ENCODE results near the gene APEH. TPM values are rescaled to one million over a fixed set of nuclear protein-coding genes. Genes with fewer than 3 reads are reported as not detected.
"Not testable (repeated sequence)": the region's sequence is repeated elsewhere in the genome, so short reads cannot be mapped to it uniquely, and the experiment has no call there.

Gene APEH
- total RNA-seq, 1 donor from 2014 or later, result 141 TPM

GRCh38 chr3:49686769-49687423 is 12.7 kb downstream of the APEH start:
- not testable (repeated sequence) for H3K27me3 ChIP-seq (ENCODE audit: control insufficient read depth, insufficient read depth, low read length); DNase-seq (ENCODE audit: low read depth); H3K36me3 ChIP-seq (ENCODE audit: control insufficient read depth, insufficient read depth, low read length)
- H3K4me3 ChIP-seq (ENCODE audit: low read depth, low read length), result peak overlapping the region; percentile 35

- not testable (repeated sequence) for H3K36me3 ChIP-seq (ENCODE audit: control insufficient read depth, insufficient read depth, low read length); H3K27me3 ChIP-seq (ENCODE audit: control insufficient read depth, insufficient read depth, low read length); DNase-seq (ENCODE audit: low read depth); H3K4me3 ChIP-seq (ENCODE audit: low read depth, low read length)
These were observed 13.3 kb downstream of the APEH start for GRCh38 chr3:49687424-49687795.

- not testable (repeated sequence) for H3K27me3 ChIP-seq (ENCODE audit: control insufficient read depth, insufficient read depth, low read length); DNase-seq (ENCODE audit: low read depth); H3K36me3 ChIP-seq (ENCODE audit: control insufficient read depth, insufficient read depth, low read length)
- peak overlapping the region; percentile 88 for H3K4me3 ChIP-seq (ENCODE audit: low read depth, low read length)
These were observed 14.3 kb downstream of the APEH start for GRCh38 chr3:49688338-49689045.

GRCh38 chr3:49689046-49689907 is 15.1 kb downstream of the APEH start, which contains the start of the genes MST1 and RNF123:
Gene MST1, minus strand, starts transcription at chr3:49689474. Its CDS starts 783 bp downstream, at chr3:49688691.
Gene RNF123, plus strand, starts transcription at chr3:49689557. Its CDS starts 1,609 bp downstream, at chr3:49691166.
- peak within 1 kb of the TSS; percentile 88 for H3K4me3 ChIP-seq (ENCODE audit: low read depth, low read length)
- peak; percentile 45 for TF ChIP-seq CTCF (IDR thresholded peaks at IDR 0.05; ENCODE audit: insufficient read depth, low read length, poor library complexity, severe bottlenecking)
- peak; percentile 45 for DNase-seq (ENCODE audit: low read depth)
- H3K27me3 ChIP-seq (ENCODE audit: control insufficient read depth, insufficient read depth, low read length), result peaks cover 2% of the 10 kb centered on the region
- peaks cover under 1% of the 10 kb centered on the region for H3K36me3 ChIP-seq (ENCODE audit: control insufficient read depth, insufficient read depth, low read length)

- not testable (repeated sequence) for H3K36me3 ChIP-seq (ENCODE audit: control insufficient read depth, insufficient read depth, low read length); DNase-seq (ENCODE audit: low read depth); H3K27me3 ChIP-seq (ENCODE audit: control insufficient read depth, insufficient read depth, low read length)
- H3K4me3 ChIP-seq (ENCODE audit: low read depth, low read length), result peak overlapping the region; percentile 88
These were observed 15.9 kb downstream of the APEH start for GRCh38 chr3:49689908-49690624.

GRCh38 chr3:49690856-49691255 is 16.7 kb downstream of the APEH start:
- not testable (repeated sequence) for DNase-seq (ENCODE audit: low read depth); H3K27me3 ChIP-seq (ENCODE audit: control insufficient read depth, insufficient read depth, low read length); H3K4me3 ChIP-seq (ENCODE audit: low read depth, low read length); H3K36me3 ChIP-seq (ENCODE audit: control insufficient read depth, insufficient read depth, low read length)

GRCh38 chr3:49691481-49691880 is 17.3 kb downstream of the APEH start:
- not testable (repeated sequence) for DNase-seq (ENCODE audit: low read depth); H3K36me3 ChIP-seq (ENCODE audit: control insufficient read depth, insufficient read depth, low read length); H3K4me3 ChIP-seq (ENCODE audit: low read depth, low read length); H3K27me3 ChIP-seq (ENCODE audit: control insufficient read depth, insufficient read depth, low read length)

- not testable (repeated sequence) for H3K27me3 ChIP-seq (ENCODE audit: control insufficient read depth, insufficient read depth, low read length); H3K4me3 ChIP-seq (ENCODE audit: low read depth, low read length); H3K36me3 ChIP-seq (ENCODE audit: control insufficient read depth, insufficient read depth, low read length); DNase-seq (ENCODE audit: low read depth)
These were observed 20.4 kb downstream of the APEH start for GRCh38 chr3:49694409-49695070.

- not testable (repeated sequence) for DNase-seq (ENCODE audit: low read depth); H3K27me3 ChIP-seq (ENCODE audit: control insufficient read depth, insufficient read depth, low read length); H3K36me3 ChIP-seq (ENCODE audit: control insufficient read depth, insufficient read depth, low read length); H3K4me3 ChIP-seq (ENCODE audit: low read depth, low read length)
These were observed 21.3 kb downstream of the APEH start for GRCh38 chr3:49695350-49696015.
